H1 (cell line): ENCODE measurements around the gene ZNF134. TPM values are rescaled to one million over a fixed set of nuclear protein-coding genes. Genes with fewer than 3 reads are reported as not detected.

Experiments
- CTCF ChIA-PET: fragments of 300-600 bp; sonication (Branson Sonifier 250); formaldehyde crosslinking; loops from one replicate; lab custom pipeline; 2021; ENCODE audit not compliant: partially characterized antibody; lab: Charles Lee
- POLR2A ChIA-PET: fragments of 300-600 bp; sonication (Branson Sonifier 250); formaldehyde crosslinking; loops from one replicate; lab custom pipeline; 2021; ENCODE audit warnings: inconsistent platforms; ENCODE audit not compliant: partially characterized antibody; lab: Charles Lee
- DNase-seq, 2 experiments: peaks; one replicate each; pipeline versions ENCODE4 v3.0.0 to v3.0.0-alpha.2; 2010 to 2022; ENCODE audit warnings: low spot score in 2 of 2, low read depth in 1 of 2, mixed read lengths in 1 of 2
- FAIRE-seq: peaks from 2 replicates; lab custom pipeline; 2011; peaks lifted over from hg19 to GRCh38; lab: Jason Lieb, UNC
- H2AFZ ChIP-seq: 2 replicates; pipeline ENCODE4 v1.8.1; 2012; ENCODE audit warnings: low read length, inconsistent platforms
- H2AK5ac ChIP-seq: 2 replicates; pipeline ENCODE4 v1.6.1; 2013; ENCODE audit warnings: low read depth, low read length
- H2BK120ac ChIP-seq: replicated peaks from 2 replicates; pipeline ENCODE3; 2013; ENCODE audit warnings: low read depth, low read length, inconsistent platforms
- H2BK12ac ChIP-seq: 2 replicates; pipeline ENCODE4 v1.6.1; 2013; ENCODE audit warnings: low read depth, low read length
- H2BK15ac ChIP-seq: 2 replicates; pipeline ENCODE4 v1.6.1; 2013; ENCODE audit warnings: low read length
- H2BK20ac ChIP-seq: 2 replicates; pipeline ENCODE4 v1.6.1; 2013; ENCODE audit warnings: low read length
- H2BK5ac ChIP-seq: 2 replicates; pipeline ENCODE4 v1.6.1; 2013; ENCODE audit warnings: low read depth, low read length
- H3K14ac ChIP-seq: 2 replicates; pipeline ENCODE4 v1.6.1; 2013; ENCODE audit warnings: inconsistent platforms; ENCODE audit not compliant: insufficient read length
- H3K18ac ChIP-seq: 2 replicates; pipeline ENCODE4 v1.6.1; 2013; ENCODE audit warnings: low read length; ENCODE audit errors: extremely low read depth
- H3K23ac ChIP-seq: 2 replicates; pipeline ENCODE4 v1.6.1; 2013; ENCODE audit warnings: inconsistent platforms; ENCODE audit not compliant: insufficient read length
- H3K23me2 ChIP-seq: 2 replicates; pipeline ENCODE4 v1.6.1; 2013; ENCODE audit warnings: low read depth, low read length
- H3K27ac ChIP-seq: 2 replicates; pipeline ENCODE4 v1.6.1; 2011; ENCODE audit warnings: low read depth, low read length, inconsistent platforms
- H3K27me3 ChIP-seq, 4 experiments: replicated peaks in 1 of 4; 1 replicate in 1 of 4; 2 replicates in 3 of 4; pipeline versions ENCODE4 v1.6.1 to v1.8.1; 2011 to 2013; ENCODE audit warnings: low read length in 3 of 4, mild to moderate bottlenecking in 3 of 4, inconsistent platforms in 2 of 4, mixed read lengths in 2 of 4, moderate library complexity in 1 of 4; ENCODE audit not compliant: control insufficient read depth in 3 of 4, insufficient read depth in 3 of 4; ENCODE audit errors: extremely low read depth in 1 of 4
- H3K36me3 ChIP-seq, 4 experiments: 2 replicates each; pipeline versions ENCODE4 v1.6.1 to v1.8.1; 2011 to 2013; ENCODE audit warnings: mild to moderate bottlenecking in 4 of 4, low read length in 3 of 4, moderate library complexity in 2 of 4, control low read depth in 1 of 4, inconsistent platforms in 1 of 4; ENCODE audit not compliant: insufficient read depth in 4 of 4, control insufficient read depth in 2 of 4
- H3K4ac ChIP-seq: replicated peaks from 2 replicates; pipeline ENCODE3; 2013; ENCODE audit warnings: low read length, low read depth, mixed read lengths, inconsistent platforms; ENCODE audit not compliant: insufficient read length
- H3K4me1 ChIP-seq, 4 experiments: replicated peaks in 1 of 4; 1 replicate in 1 of 4; 2 replicates in 3 of 4; pipeline versions ENCODE4 v1.6.1 to v1.8.1; 2011 to 2013; ENCODE audit warnings: low read length in 3 of 4, inconsistent platforms in 2 of 4, mixed read lengths in 1 of 4; ENCODE audit not compliant: insufficient read depth in 4 of 4, control insufficient read depth in 3 of 4
- H3K4me2 ChIP-seq, 2 experiments: 2 replicates each; pipeline versions ENCODE4 v1.6.1 to v1.8.1; 2011 to 2013; ENCODE audit warnings: low read depth in 2 of 2, low read length in 2 of 2, control low read depth in 1 of 2, inconsistent platforms in 1 of 2, mild to moderate bottlenecking in 1 of 2; ENCODE audit not compliant: insufficient read depth in 1 of 2
- H3K4me3 ChIP-seq, 4 experiments: fragments of 200-600, 300-600 bp in 1 of 4; sonication (generic), shearing (Covaris generic), sonication (Bioruptor Twin) in 1 of 4; 2 replicates each; pipeline versions ENCODE4 v1.5.1 to v1.8.1; 2011 to 2016; ENCODE audit warnings: low read length in 4 of 4, low read depth in 3 of 4, control low read depth in 2 of 4, inconsistent platforms in 2 of 4, mild to moderate bottlenecking in 2 of 4, mixed read lengths in 1 of 4, moderate library complexity in 1 of 4; ENCODE audit not compliant: insufficient read depth in 2 of 4; ENCODE audit errors: extremely low read depth in 1 of 4
- H3K56ac ChIP-seq: replicated peaks from 2 replicates; pipeline ENCODE3; 2013; ENCODE audit warnings: low read depth, mild to moderate bottlenecking, mixed read lengths, low read length, inconsistent platforms; ENCODE audit not compliant: insufficient read length
- H3K79me1 ChIP-seq: 2 replicates; pipeline ENCODE4 v1.6.1; 2013; ENCODE audit warnings: low read depth, low read length, control low read depth
- H3K79me2 ChIP-seq, 2 experiments: 2 replicates each; pipeline versions ENCODE4 v1.6.1 to v1.8.1; 2012 to 2013; ENCODE audit warnings: low read length in 2 of 2, mild to moderate bottlenecking in 2 of 2, inconsistent platforms in 1 of 2; ENCODE audit not compliant: insufficient read depth in 2 of 2, control insufficient read depth in 1 of 2
- H3K9ac ChIP-seq, 4 experiments: replicated peaks in 1 of 4; 1 replicate in 1 of 4; 2 replicates in 3 of 4; pipeline versions ENCODE4 v1.6.1 to v1.8.1; 2011 to 2013; ENCODE audit warnings: low read depth in 3 of 4, low read length in 3 of 4, control low read depth in 2 of 4, mild to moderate bottlenecking in 2 of 4, moderate library complexity in 2 of 4, inconsistent platforms in 1 of 4; ENCODE audit errors: extremely low read depth in 1 of 4
- H3K9me3 ChIP-seq, 2 experiments: 2 replicates each; pipeline versions ENCODE4 v1.6.1 to v1.8.1; 2012 to 2013; ENCODE audit warnings: mild to moderate bottlenecking in 2 of 2, moderate library complexity in 2 of 2, control low read depth in 1 of 2, inconsistent platforms in 1 of 2, low read depth in 1 of 2, low read length in 1 of 2, mixed read lengths in 1 of 2; ENCODE audit not compliant: insufficient read depth in 2 of 2
- H4K20me1 ChIP-seq, 2 experiments: replicated peaks in 1 of 2; 2 replicates each; pipeline versions ENCODE3 to v1.8.1; 2011 to 2013; ENCODE audit warnings: inconsistent platforms in 2 of 2, low read length in 2 of 2, mild to moderate bottlenecking in 1 of 2; ENCODE audit not compliant: insufficient read depth in 2 of 2, control insufficient read depth in 1 of 2
- H4K5ac ChIP-seq: 2 replicates; pipeline ENCODE4 v1.6.1; 2013; ENCODE audit warnings: low read length, low read depth, mixed read lengths, inconsistent platforms; ENCODE audit not compliant: insufficient read length
- H4K8ac ChIP-seq: 2 replicates; pipeline ENCODE4 v1.8.0; 2013; ENCODE audit warnings: mild to moderate bottlenecking, moderate library complexity, low read length, inconsistent platforms; ENCODE audit not compliant: insufficient read depth; ENCODE audit errors: extremely low read depth
- H4K91ac ChIP-seq: replicated peaks from 2 replicates; pipeline ENCODE3; 2013; ENCODE audit warnings: low read length, mixed read lengths, inconsistent platforms; ENCODE audit not compliant: insufficient read length
- ATF2 ChIP-seq: IDR thresholded peaks from 2 replicates; pipeline ENCODE4 v1.6.1; 2012; ENCODE audit warnings: low read length, inconsistent platforms
- CHD1 ChIP-seq: IDR thresholded peaks from 2 replicates; pipeline ENCODE4 v1.6.1; 2012; ENCODE audit warnings: low read depth, low read length, improper control_type of control experiment
- TBP ChIP-seq: IDR thresholded peaks from 2 replicates; pipeline ENCODE4 v1.6.1; 2011; ENCODE audit warnings: low read depth, low read length, improper control_type of control experiment
- WGBS, 2 experiments: shearing (Covaris generic) in 1 of 2; methylation state at CpG; one replicate each; pipeline versions ENCODE4 v1.1.6 to v1.1.7; 2013 to 2015; ENCODE audit warnings: low lambda C conversion rate in 2 of 2, mixed read lengths in 2 of 2, inconsistent platforms in 1 of 2, low coverage in 1 of 2, missing lambda C conversion rate in 1 of 2; ENCODE audit not compliant: insufficient replicate concordance in 2 of 2, insufficient coverage in 1 of 2, insufficient read length in 1 of 2; ENCODE audit errors: extremely low coverage in 1 of 2, missing lambda C conversion rate in 1 of 2; 5-methylcytosine and 5-hydroxymethylcytosine counted together
- polyA plus RNA-seq, 7 experiments: library from polyadenylated mRNA; depleted of rRNA in 3 of 7; stranded (reverse) in 5 of 7; unstranded in 2 of 7; fragments of >200 nt in 5 of 7; fragments of 200-250 nt in 2 of 7; gene quantifications; 1 replicate in 5 of 7; 2 replicates in 1 of 7; 4 replicates in 1 of 7; pipeline versions ENCODE4 v1.2.1 to v1.2.3, GENCODE V29; 2011 to 2013; ENCODE audit warnings: missing spikeins in 2 of 7, mixed read lengths in 2 of 7
- total RNA-seq: library from RNA; stranded (reverse); fragmentation: NEBNext Ultra II Directional; extraction: Animal tissue kit (Norgen Biotek cat#: 25700); gene quantifications from 2 replicates; pipeline ENCODE4 v1.2.1, GENCODE V29; 2021

Gene ZNF134
- total and polyA plus RNA-seq, 2 of the 8 experiments (the other 6 are each of a cell fraction or from before 2014, with no cell fraction given), result 16.6 to 54.6 TPM

GRCh38 chr19:57587529-57587928 is 26.5 kb upstream of the ZNF134 start:
- WGBS, 2 experiments, result 89% methylated on average over 1 of the region's 1 CpG; no CpG with 5 or more reads in 1 of the 2 experiments

More at GRCh38 chr19:57587529-57587928, 26.5 kb upstream of the ZNF134 start:
- DNase-seq, result no peak
- H4K8ac ChIP-seq, result no peak overlapping the region
- H3K79me2 ChIP-seq, result peaks cover 11 to 40% of the 10 kb centered on the region in 2 experiments
- ChIA-PET CTCF (no interaction called here), POLR2A (no interaction called here)
- H2BK12ac ChIP-seq, result no peak overlapping the region
- H4K20me1 ChIP-seq, result no peaks in the 10 kb centered on the region
- H3K23me2 ChIP-seq, result peaks cover 12% of the 10 kb centered on the region; the same call in 1 of the 2 replicates
- H4K91ac ChIP-seq, result no peak overlapping the region
- no peak overlapping the region for H3K18ac ChIP-seq
- H4K5ac ChIP-seq, result no peak overlapping the region
- H3K56ac ChIP-seq, result no peak overlapping the region
- H2AFZ ChIP-seq, result no peak overlapping the region
- FAIRE-seq, result no peak
- H3K23ac ChIP-seq, result no peak overlapping the region
- peaks cover 54 to 56% of the 10 kb centered on the region in 2 experiments for H3K9me3 ChIP-seq
- no peak overlapping the region for H2BK5ac ChIP-seq
- H3K14ac ChIP-seq, result no peak overlapping the region
- no peak overlapping the region for H3K4ac ChIP-seq
- H2BK15ac ChIP-seq, result no peak overlapping the region
- peaks cover 0 to 5% (median 2%) of the 10 kb centered on the region in 4 experiments; a peak in 2 of 7 replicates for H3K27me3 ChIP-seq
- H3K79me1 ChIP-seq, result peaks cover 19% of the 10 kb centered on the region
- peaks cover 31 to 68% (median 56%) of the 10 kb centered on the region in 4 experiments for H3K36me3 ChIP-seq
- no peak overlapping the region for H3K4me3 ChIP-seq
- no peak overlapping the region for H3K9ac ChIP-seq
- H3K27ac ChIP-seq, result no peak overlapping the region
- TF ChIP-seq TBP (no peak), ATF2 (no peak), CHD1 (no peak)
- H3K4me2 ChIP-seq, result no peak overlapping the region
- H3K4me1 ChIP-seq, result peaks cover 4 to 13% (median 8%) of the 10 kb centered on the region in 4 experiments; a peak in 6 of 7 replicates
- no peak overlapping the region for H2AK5ac ChIP-seq
- H2BK120ac ChIP-seq, result no peak overlapping the region
- H2BK20ac ChIP-seq, result no peak overlapping the region
